Activated CD4-positive, CD25-positive, alpha-beta regulatory T cell (primary cell): ENCODE data around the gene TEX26.

Experiments
- DNase-seq, 4 experiments: peaks; one replicate each; lab custom pipeline; 2025; lab: John Stamatoyannopoulos, UW

The TEX26 gene

DNA sequence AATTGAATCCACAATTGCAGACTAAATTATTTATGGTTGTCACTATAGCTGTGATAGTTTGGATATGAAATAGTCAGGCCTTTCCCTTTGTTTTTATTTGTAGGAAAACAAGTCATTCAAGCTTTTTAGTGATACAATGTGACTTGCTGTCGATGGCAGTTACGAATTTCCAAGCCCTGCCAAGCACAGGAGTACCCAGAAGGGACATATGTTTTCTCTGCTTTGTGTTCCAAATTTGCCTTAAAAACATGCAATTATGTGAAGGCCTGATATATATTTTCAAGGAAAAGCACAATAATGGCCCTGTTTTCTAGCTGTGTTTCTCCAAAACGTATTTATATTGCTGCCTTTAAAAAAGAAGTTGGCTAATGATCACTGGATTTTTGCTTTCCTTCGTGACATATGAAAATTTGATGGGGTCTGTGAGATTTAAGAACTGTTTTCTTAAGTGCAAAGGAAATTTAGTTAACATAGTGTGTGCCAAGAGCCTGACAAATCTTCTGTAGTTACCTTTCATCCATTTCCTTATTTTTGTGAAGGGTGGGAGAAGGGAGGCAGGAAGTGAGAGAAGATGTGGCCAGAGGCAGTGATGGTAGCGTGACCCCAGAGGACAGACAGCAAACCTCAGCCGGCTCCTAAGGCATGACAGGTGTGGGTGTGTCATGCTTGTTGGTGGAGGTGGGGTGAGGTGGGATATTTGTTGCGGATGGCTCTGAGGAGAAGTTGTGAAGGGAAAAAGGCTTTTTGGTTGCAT lies 79.6 kb downstream of the TEX26 start:
- DNase-seq = no peak

DNA sequence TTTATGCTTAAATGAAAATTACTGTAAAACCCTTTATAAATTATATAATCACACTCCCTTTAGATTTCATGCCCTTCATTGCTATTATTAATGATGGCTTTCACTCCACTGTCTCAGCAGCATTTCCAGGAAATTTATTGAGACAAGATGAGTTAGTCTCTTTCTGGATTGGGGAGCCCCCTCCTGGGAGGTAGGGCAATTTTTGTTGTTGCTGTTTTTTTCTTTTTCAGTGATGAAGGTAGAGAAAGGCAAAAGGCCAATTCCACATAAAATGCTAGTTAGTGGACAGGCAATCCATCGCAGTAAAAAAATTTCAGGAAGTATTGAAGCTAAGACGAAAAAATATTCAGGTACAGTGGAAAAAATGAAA lies 80.2 kb downstream of the TEX26 start:
- DNase-seq = no peak

DNA sequence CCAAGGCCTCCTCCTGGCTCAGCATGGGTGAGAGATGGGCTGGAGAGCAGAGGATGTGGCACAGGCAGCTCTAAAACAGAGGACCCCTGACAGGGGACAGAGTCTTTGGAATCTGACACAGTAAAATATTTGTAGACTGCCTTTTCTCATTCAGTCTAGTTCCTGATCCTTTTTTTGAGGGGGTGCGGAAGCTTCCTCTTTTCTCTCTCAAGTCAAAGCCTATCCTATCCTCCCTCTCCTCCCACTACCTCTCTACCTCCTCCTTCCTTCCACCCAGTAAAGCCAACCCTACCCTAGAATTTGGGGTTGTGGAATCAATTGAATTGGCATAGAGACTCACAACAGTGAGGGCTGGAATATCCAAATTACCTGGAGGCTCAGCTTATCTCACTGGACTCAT lies 82.0 kb downstream of the TEX26 start:
- DNase-seq = no peak

DNA sequence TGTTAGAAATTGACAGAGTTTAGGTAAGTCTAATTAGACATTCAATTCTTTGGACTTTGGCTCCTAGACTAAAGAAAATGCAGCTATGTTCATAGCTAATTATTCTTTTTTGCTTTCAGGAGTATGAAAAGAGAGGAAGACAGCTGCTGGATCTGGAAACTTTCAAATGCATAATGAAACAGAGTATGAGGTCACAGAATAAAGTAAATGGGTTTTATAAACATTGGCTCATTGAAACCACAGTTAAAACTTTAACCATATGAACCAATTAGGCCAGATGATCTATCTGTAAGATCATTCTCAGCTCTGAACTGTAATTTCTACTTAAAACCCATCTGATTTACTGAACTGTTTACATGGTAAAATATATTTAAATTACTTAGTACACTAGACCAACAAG lies 82.7 kb downstream of the TEX26 start:
- DNase-seq = no peak

DNA sequence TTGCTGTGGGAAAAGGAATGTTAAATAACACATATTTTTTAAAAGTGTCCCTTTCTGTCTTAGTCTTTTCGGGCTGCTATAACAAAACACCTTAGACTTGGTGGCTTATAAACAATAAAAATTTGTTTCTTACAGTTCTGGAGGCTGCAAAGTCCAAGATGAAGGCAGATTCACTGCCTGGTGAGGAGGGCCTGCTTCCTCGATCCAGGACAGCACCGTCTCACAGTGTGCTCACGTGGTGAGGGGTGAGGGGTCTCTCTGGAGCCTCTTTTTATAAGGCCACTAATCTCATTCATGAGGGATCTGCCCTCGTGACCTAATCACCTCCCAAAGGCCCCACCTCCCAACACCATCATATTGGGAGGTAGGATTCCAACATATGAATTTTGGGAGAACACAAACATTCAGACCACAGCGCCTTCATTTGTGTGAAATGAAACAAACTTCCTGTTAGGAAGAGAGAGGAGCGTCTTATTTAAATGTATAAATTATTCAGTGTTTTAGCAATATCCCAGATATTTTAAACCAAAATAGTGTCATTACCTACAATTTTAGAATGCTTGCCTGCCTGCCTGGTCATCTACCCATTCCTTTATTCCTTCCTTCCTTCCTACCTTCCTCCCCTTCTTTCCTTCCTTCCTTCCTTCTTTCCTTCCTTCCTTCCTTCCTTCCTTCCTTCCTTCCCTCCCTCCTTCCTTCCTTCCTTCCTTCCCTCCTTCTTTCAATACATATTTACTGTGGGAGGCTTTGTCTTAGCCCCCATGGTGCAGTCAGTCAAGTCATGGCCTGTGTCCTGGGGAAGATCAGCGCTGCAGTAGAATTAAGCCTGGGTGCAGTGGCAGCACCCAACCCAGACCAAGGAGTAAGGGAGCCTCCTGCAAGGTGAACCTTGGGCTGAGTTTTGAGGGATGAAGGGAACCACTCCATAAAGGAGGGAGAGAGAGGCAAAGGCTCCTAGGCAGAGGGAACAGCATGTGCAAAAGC lies 84.2 kb downstream of the TEX26 start:
- DNase-seq = no peak

DNA sequence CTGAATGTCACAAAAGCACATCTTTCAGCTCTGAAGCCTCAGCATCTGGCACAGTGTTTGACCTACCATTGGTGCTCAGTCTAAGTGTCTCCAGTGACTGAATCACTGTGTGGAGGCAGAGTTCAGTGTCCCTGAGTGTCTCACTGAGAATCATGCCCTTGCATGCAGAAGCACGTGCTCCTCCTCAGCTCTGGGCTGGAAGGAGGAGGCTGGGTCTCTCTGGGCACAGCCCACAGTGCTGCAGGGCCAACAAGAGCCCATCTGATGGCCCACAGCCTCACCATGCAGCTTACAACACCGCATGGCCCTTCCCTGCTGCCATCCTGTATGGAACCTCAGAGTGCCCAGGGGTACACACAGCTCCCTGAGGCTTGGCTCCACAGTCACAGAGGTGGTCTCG lies 86.1 kb downstream of the TEX26 start:
- DNase-seq = no peak

DNA sequence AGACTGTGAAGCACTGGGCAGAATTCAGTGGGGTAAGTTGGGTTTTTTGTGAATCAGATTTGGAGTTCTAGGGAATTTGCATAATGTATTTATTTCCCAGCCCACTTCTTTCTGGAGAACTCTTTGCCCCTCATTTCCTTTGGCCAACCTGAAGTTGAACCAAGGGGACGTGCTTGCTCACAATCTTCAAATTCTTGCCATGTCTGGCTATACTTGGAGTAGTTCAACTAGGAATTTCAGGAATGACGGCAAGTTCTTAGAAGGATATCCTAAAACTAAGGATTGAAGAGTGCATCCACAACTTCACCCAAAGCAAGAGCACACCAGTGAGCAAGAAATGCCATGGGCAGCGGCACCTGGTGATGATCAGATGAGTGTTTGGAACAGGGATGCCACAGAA lies 88.5 kb downstream of the TEX26 start:
- DNase-seq = no peak

DNA sequence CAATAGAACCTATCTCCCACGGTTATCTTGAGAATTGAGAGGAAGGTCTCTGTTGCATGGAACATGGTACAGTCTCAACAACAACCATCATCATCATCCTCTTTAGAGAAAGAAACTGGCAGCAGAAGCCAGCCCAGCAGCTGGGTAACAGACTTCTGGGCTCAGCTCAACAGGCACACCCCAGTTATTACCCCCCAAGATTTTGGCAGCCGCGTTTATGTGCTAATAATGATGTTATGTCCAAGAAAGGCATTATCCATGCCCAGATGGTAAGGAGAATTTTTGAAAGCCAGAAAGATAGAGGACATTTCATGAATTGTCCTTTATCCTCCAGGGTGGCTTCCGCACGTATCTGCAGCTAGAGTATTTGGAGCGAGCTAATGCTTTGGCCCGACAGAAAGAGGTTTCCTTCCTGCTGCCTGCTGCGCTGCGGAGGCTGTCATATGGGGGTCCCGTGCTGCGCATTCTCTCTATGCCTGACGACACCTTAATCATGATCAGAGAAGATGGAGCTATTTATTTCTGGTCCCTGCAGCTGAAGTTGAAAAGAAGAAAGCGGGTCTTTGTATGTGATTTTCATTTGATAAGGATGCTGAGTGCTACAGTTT lies 89.9 kb downstream of the TEX26 start:
- DNase-seq = no peak

DNA sequence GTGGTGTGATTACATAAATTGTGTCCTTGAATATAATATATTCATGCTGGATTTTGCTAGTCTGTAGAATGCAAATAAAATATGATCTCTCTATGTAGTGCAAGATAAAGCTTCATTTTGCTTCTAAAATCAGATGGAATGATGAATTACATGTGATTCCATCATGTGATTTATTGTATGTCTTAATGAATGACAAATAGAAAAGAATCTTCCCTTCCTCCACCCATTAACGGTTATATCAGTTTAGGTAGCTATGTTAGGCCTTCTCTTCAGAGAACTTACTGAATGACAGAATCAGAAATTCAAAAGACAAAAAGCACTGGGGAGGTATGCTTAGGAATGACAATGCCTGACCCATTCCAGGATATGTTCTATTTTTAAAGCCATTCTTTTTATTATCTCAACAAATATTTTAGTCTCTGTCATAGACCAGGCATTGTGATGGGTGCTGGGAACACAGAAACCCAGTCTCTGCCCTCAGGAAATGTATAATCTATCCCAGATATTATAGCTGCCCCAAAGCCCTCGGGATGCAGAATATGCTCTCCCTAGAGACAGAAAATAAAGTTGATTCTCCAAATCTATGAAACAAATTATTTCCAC lies 90.6 kb downstream of the TEX26 start:
- no peak for DNase-seq
